GM23248 (cell line): ENCODE data around the gene HLA-A.

Source experiments
- EZH2 ChIP-seq: fragments of 200-600 bp; sonication (generic); IDR thresholded peaks from 2 replicates; pipeline ENCODE4 v1.6.1; 2018; ENCODE audit warnings: antibody characterized with exemption, mild to moderate bottlenecking; ENCODE audit not compliant: insufficient read depth, poor library complexity, severe bottlenecking
- EZH2phosphoT487 ChIP-seq: fragments of 200-600 bp; sonication (generic); IDR thresholded peaks from 2 replicates; pipeline ENCODE4 v1.6.1; 2018; ENCODE audit warnings: antibody characterized with exemption, moderate library complexity, mild to moderate bottlenecking, low read depth; ENCODE audit not compliant: insufficient read depth

- no peak for TF ChIP-seq EZH2
- TF ChIP-seq EZH2phosphoT487: no peak
These were observed 978 bp downstream of the HLA-A start for GRCh38 chr6:29943053-29943966.
